Right lobe of liver (tissue), 6 donors: ENCODE data around the gene CD302. TPM values are rescaled to one million over a fixed set of nuclear protein-coding genes. Genes with fewer than 3 reads are reported as not detected.
"Not testable (repeated sequence)": the region's sequence is repeated elsewhere in the genome, so short reads cannot be mapped to it uniquely, and the experiment has no call there.

Experiments
- ATAC-seq, 4 donors: fragments of 200-7000 bp; cut with Tn5 transposase; one replicate each; pipeline ENCODE4 v1.9.1; 2020; ENCODE audit warnings: mild to moderate bottlenecking in 4 of 4, moderate library complexity in 4 of 4
- DNase-seq, 3 donors: peaks; one replicate each; pipeline ENCODE4 v3.0.0-alpha.2; 2020
- H3K27ac ChIP-seq, 3 donors: fragments of 200-600 bp; one replicate each; pipeline ENCODE4 v1.8.0; 2022
- H3K27me3 ChIP-seq, 2 donors: fragments of 200-600 bp; one replicate each; pipeline ENCODE4 v1.8.0; 2022
- H3K36me3 ChIP-seq, 4 donors: fragments of 200-600 bp; sonication (generic) in 1 of 4; one replicate each; pipeline versions ENCODE4 v1.5.1 to v1.8.0; 2017 to 2022; ENCODE audit warnings: control low read depth in 1 of 4
- H3K4me1 ChIP-seq, 4 donors: fragments of 200-600 bp; sonication (generic) in 1 of 4; one replicate each; pipeline versions ENCODE4 v1.5.1 to v1.8.0; 2017 to 2022; ENCODE audit warnings: control low read depth in 1 of 4
- H3K4me3 ChIP-seq, 3 donors: fragments of 200-600 bp; one replicate each; pipeline ENCODE4 v1.8.0; 2022
- H3K9me3 ChIP-seq, 4 donors: fragments of 200-600 bp; sonication (generic) in 1 of 4; one replicate each; pipeline versions ENCODE4 v1.5.1 to v1.8.0; 2017 to 2022; ENCODE audit warnings: control low read depth in 1 of 4
- CTCF ChIP-seq, 4 donors: fragments of 200-600 bp in 3 of 4; fragments of 450-650 bp in 1 of 4; IDR thresholded peaks; one replicate each; pipeline versions ENCODE4 v1.5.1 to v1.8.0; 2016 to 2022; ENCODE audit warnings: antibody characterized with exemption in 4 of 4, mild to moderate bottlenecking in 2 of 4
- POLR2A ChIP-seq: fragments of 450-650 bp; IDR thresholded peaks from one replicate; pipeline ENCODE4 v1.6.1; 2017; ENCODE audit warnings: antibody characterized with exemption, mild to moderate bottlenecking
- WGBS: methylation state at CpG from one replicate; pipeline ENCODE4 v1.1.6; 2018; ENCODE audit warnings: low coverage, low lambda C conversion rate; ENCODE audit not compliant: insufficient coverage; ENCODE audit errors: missing lambda C conversion rate; 5-methylcytosine and 5-hydroxymethylcytosine counted together
- intact Hi-C, 2 donors: fragments of 100-400 bp; cut with DNase I; formaldehyde crosslinking; loops; one replicate each; pipeline versions ENCODE4 v1.11.2 to v1.14.1; 2022
- total RNA-seq, 6 experiments: library from RNA; depleted of rRNA in 2 of 6; stranded (reverse); fragments of >200 nt in 2 of 6; fragmentation: NEBNext Ultra II Directional in 3 of 6; extraction: Animal tissue kit (Norgen Biotek cat#: 25700) in 3 of 6; gene quantifications; one replicate each; pipeline versions ENCODE4 v1.1.0 to v1.2.4, GENCODE V29; 2016 to 2023
- donor health status: DM: no; HTN: yes; CAD: no.
- donor health status: DM: no; HTN: no; CAD: no.
- donor health status: DM: no; HTN: no; CAD: no.
- donor health status: DM: no; HTN: yes; CAD: no.
- donor health status: DM: no; HTN: yes; CAD: no.

The CD302 gene
- total RNA-seq, 6 experiments from 2014 or later = 114 to 163 (median 130) TPM

GRCh38 chr2:159793326-159793725 lies 4.7 kb downstream of the CD302 start:
- H3K9me3 ChIP-seq = no peaks in the 10 kb centered on the region
- TF ChIP-seq POLR2A (no peak), CTCF (IDR thresholded peaks at IDR 0.05) (no peak)
- 50% methylated on average over 1 of the region's 1 CpG for WGBS
- ATAC-seq (no peak), DNase-seq (no peak)
- H3K27ac ChIP-seq = no peak overlapping the region
- H3K4me3 ChIP-seq = no peak overlapping the region
- peaks cover 0 to 61% (median 15%) of the 10 kb centered on the region in 4 donors for H3K4me1 ChIP-seq
- H3K27me3 ChIP-seq = no peaks in the 10 kb centered on the region
- intact Hi-C loops = no loop called here
- H3K36me3 ChIP-seq = no peaks in the 10 kb centered on the region

GRCh38 chr2:159792599-159792998 lies 5.4 kb downstream of the CD302 start:
- no peaks in the 10 kb centered on the region for H3K9me3 ChIP-seq

GRCh38 chr2:159792036-159792435 lies 6.0 kb downstream of the CD302 start:
- Histone ChIP-seq H3K4me1 (peaks cover 0 to 69% (median 18%) of the 10 kb centered on the region in 4 donors), H3K27ac (no peak overlapping the region), H3K36me3 (no peaks in the 10 kb centered on the region), H3K27me3 (no peaks in the 10 kb centered on the region), H3K4me3 (no peak overlapping the region), H3K9me3 (no peaks in the 10 kb centered on the region)
- intact Hi-C loops = no loop called here
- no CpG with 5 or more reads among the region's 1 CpG for WGBS
- no peak for DNase-seq
- ATAC-seq = no peak
- TF ChIP-seq POLR2A = no peak
- TF ChIP-seq CTCF (IDR thresholded peaks at IDR 0.05) = no peak

More at GRCh38 chr2:159792599-159792998, 5.4 kb downstream of the CD302 start:
- H3K4me3 ChIP-seq = no peak overlapping the region
- peaks cover 0 to 63% (median 15%) of the 10 kb centered on the region in 4 donors for H3K4me1 ChIP-seq
- WGBS = 82% methylated on average over 4 of the region's 4 CpGs
- ATAC-seq = no peak
- no peak overlapping the region for H3K27ac ChIP-seq
- TF ChIP-seq CTCF (IDR thresholded peaks at IDR 0.05) = no peak
- no peak for TF ChIP-seq POLR2A
- no peaks in the 10 kb centered on the region for H3K36me3 ChIP-seq
- H3K27me3 ChIP-seq = no peaks in the 10 kb centered on the region
- intact Hi-C loops = no loop called here
- DNase-seq = no peak

GRCh38 chr2:159790323-159790722 lies 7.7 kb downstream of the CD302 start:
- Histone ChIP-seq H3K4me1 (peaks cover 0 to 75% (median 24%) of the 10 kb centered on the region in 4 donors), H3K27ac (no peak overlapping the region), H3K9me3 (no peaks in the 10 kb centered on the region), H3K4me3 (no peak overlapping the region), H3K36me3 (no peaks in the 10 kb centered on the region), H3K27me3 (no peaks in the 10 kb centered on the region)
- DNase-seq (no peak), ATAC-seq (peak in 2 of 4 donors; percentile 40 to 48)
- no peak for TF ChIP-seq POLR2A
- TF ChIP-seq CTCF (IDR thresholded peaks at IDR 0.05) = no peak
- WGBS = 7% methylated on average over 1 of the region's 1 CpG
- intact Hi-C loops = no loop called here

DNA sequence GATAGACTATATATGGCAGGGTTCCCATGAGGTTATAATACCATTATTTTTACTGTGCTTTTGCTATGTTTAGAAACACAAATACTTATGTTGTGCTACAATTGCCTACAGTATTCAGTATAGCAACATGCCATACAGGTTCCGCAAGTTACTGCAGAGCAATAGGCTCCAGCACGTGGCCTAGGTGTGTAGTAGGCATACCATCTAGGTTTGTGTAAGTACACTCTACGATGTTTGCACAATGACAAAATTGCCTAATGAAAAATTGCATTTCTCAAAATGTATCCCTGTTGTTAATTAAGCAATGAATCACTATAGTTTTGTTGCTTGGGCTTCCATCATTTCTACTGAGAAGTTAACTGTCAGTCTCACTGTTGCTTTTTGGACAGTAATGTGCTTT lies 9.8 kb downstream of the CD302 start:
- Histone ChIP-seq H3K27me3 (no peaks in the 10 kb centered on the region), H3K27ac (no peak overlapping the region), H3K9me3 (no peaks in the 10 kb centered on the region), H3K36me3 (no peaks in the 10 kb centered on the region), H3K4me1 (peaks cover 0 to 80% (median 26%) of the 10 kb centered on the region in 4 donors), H3K4me3 (no peak overlapping the region)
- DNase-seq = no peak
- TF ChIP-seq CTCF (IDR thresholded peaks at IDR 0.05) (no peak), POLR2A (no peak)
- intact Hi-C loops = no loop called here
- ATAC-seq = peak in 1 of 4 donors; percentile 16
- WGBS = 90% methylated on average over 3 of the region's 3 CpGs

- ATAC-seq, H3K4me3 ChIP-seq, intact Hi-C loops, H3K36me3 ChIP-seq, H3K9me3 ChIP-seq, DNase-seq, H3K27me3 ChIP-seq, H3K27ac ChIP-seq: not testable (repeated sequence)
- 84% methylated on average over 6 of the region's 6 CpGs for WGBS
- peaks cover 0 to 74% (median 26%) of the 10 kb centered on the region in 4 donors for H3K4me1 ChIP-seq
These were observed 10.4 kb downstream of the CD302 start for GRCh38 chr2:159787647-159788046.
